A673 (cell line): ENCODE results near the gene SRA1.

Experiments used
- EZH2 ChIP-seq: fragments of 200-600 bp; sonication (generic); IDR thresholded peaks from 2 replicates; pipeline ENCODE4 v1.6.1; 2017; ENCODE audit warnings: borderline replicate concordance, low read depth, mild to moderate bottlenecking, mixed read lengths, antibody characterized with exemption, low read length; ENCODE audit not compliant: poor library complexity, severe bottlenecking
- TF ChIP-seq, protein P1 (sequence below): fragments of 300-800, 200-600 bp; sonication (generic); conservative IDR thresholded peaks from 2 replicates; pipeline ENCODE4 v1.5.1; 2017; ENCODE audit warnings: low read depth, mild to moderate bottlenecking, antibody characterized with exemption, low read length, moderate library complexity, mixed read lengths

DNA sequence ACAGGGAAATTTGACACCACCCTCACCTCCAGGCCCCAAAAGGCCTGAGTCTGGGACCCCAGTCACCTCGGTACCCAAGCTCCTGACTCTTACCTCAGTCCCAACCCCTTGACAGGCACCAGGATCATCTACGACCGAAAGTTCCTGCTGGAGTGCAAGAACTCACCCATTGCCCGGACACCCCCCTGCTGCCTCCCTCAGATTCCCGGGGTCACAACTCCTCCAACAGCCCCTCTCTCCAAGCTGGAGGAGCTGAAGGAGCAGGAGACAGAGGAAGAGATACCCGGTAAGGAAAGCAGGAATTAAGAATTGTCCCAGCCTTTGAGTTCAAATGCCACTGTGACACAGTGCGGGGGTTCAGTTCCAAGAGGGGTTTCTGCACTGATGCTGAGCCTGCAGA, 8.5 kb downstream of the SRA1 start:
- TF ChIP-seq, protein P1, sequence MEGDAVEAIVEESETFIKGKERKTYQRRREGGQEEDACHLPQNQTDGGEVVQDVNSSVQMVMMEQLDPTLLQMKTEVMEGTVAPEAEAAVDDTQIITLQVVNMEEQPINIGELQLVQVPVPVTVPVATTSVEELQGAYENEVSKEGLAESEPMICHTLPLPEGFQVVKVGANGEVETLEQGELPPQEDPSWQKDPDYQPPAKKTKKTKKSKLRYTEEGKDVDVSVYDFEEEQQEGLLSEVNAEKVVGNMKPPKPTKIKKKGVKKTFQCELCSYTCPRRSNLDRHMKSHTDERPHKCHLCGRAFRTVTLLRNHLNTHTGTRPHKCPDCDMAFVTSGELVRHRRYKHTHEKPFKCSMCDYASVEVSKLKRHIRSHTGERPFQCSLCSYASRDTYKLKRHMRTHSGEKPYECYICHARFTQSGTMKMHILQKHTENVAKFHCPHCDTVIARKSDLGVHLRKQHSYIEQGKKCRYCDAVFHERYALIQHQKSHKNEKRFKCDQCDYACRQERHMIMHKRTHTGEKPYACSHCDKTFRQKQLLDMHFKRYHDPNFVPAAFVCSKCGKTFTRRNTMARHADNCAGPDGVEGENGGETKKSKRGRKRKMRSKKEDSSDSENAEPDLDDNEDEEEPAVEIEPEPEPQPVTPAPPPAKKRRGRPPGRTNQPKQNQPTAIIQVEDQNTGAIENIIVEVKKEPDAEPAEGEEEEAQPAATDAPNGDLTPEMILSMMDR: no peak
- no peak for TF ChIP-seq EZH2
